ENCODE measurements around the gene TMEM132D.

TMEM132D gene

GRCh38 chr12:129660946-129661345, 242.9 kb downstream of the TMEM132D start:
- no peak for DNase-seq (ENCODE audit: low spot score)

DNA sequence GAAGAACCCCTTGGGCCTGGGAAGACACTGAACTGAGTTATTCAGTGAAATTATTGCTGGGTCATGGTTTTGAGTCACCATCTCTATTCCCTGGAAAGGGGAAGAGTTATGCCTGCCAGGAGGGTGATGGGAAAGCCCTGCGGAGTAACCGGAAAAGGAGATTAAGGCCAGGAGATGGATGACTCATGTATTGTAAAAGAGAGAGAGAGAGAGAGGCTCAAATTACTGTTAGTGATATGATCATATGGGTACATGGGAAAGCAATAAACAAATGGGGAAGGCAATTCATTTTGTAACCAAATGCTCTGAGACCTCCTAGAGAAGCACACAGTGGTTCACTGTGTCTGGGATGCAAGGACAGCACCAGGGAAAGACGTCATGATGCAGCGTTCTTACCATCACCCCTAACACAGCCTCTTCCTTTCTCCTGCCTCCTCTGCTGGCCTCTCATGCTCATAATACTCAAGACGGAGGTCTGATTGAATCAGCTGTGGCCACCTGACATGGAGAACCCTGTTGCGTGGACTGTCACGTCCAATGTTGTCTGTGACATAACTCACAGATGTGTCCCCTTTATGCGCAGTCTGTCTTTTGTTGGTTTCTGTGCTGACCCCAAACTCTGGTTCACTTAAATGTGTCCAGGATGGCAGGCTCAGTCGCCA, 243.7 kb downstream of the TMEM132D start:
- DNase-seq (ENCODE audit: low spot score): no peak

DNA sequence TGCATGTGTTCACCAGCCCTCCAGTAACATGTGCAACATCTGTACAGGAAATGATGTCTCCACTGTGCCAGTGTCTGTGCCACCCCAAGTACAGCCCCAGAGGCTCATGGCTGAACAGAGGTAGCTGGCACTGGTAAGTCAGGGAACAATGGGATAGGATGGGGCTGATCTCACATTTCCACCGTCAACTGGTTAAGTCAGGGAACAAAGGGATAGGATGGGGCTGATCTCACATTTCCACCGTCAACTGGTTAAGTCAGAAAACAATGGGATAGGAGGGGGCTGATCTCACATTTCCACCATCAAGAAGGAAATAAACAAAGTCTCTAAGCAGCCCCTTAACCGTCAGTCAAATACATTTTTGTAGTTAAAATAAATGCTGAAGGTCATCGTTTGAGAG, 246.6 kb downstream of the TMEM132D start:
- DNase-seq (ENCODE audit: low spot score): no peak

DNA sequence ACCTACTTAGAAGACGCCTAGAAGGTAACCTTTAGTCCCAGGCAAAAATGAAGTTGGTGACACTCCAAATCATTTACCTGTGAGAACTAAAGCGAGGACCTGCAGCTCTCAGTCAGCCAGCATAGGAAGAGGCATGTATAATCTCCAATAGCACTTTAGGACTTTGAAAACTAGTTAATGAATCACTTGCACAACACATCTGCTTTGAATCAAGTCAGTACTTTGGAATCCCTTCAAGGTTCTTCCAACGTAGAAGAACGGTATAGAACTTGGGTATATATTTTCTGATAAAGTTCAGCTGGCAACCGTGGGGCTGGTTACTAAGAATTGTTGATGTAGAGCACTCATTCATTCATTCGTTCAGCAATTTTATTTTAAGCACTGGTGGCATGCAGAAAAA, 251.9 kb downstream of the TMEM132D start:
- DNase-seq (ENCODE audit: low spot score): no peak

DNA sequence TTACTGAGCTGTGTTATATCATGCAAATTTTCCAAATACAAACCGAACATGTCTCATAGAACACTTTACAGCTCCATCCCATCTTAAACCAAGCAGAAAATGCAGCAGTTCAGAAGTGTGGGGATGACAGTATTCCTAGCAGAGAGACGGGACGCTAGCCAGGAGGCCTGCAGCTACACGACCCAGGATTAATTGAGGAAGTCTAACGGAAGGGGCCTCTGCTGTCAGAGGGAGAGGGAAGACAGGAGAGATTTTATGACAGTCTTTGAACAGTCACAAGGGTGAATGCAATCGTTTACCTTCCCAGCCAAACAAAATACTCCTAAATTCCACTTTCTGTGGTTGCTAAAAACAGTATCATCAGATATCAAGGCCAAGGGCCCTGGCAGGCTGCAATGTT, 261.9 kb downstream of the TMEM132D start:
- DNase-seq (ENCODE audit: low spot score): peak; percentile 0

DNA sequence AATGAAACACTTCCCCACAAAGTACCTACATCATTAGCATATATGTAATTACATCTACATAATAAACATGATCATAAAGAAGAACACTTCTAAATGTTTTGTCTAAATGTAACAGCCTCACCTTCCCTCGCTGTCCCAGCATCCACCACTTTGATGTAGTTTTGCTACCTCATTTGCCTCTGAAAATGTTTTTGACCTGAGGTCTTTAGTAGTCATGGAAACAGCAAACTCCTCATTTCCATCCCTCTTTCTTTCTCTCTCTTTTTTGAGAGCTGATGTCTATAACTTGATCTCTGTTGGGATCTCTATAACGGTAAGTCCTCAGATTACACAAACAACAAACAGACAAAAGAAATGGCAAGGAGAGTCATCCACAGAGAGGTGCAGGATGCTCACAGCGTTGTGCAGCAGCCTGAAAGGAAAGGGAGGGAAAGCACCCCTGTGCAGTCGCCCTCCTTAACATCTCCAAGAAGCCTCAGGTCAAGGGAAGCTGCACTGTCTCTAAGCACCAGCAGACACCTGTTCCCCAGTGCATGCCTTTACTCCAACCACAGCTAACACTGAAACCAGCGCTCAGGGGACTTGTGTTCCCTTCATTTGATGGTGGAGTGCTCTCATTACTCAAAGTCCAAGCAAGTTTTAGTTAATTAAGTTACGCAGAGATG, 268.7 kb downstream of the TMEM132D start:
- DNase-seq (ENCODE audit: low spot score): no peak

- no peak for DNase-seq (ENCODE audit: low spot score)
Measured at GRCh38 chr12:129631316-129631715, 272.5 kb downstream of the TMEM132D start.

DNA sequence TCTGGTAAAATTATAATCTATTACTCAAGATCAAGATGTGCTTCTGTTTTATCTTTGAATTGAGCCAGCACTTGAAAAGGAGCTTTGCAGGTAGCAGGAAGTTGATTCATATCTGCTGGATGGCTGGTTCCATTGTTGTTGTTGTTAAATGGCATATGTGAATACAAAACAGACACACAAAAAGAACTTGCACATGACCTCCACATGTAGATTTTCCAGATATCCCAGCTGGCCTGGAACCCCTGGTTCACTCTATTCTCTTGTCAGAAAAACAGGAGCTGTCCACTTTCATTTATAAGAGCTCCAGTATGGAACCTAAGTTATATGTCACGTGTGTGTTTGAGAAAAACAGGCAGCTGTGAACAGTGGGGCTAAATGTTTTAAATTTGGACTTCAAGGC, 273.9 kb downstream of the TMEM132D start:
- no peak for DNase-seq (ENCODE audit: low spot score)

GRCh38 chr12:129622566-129622965, 281.3 kb downstream of the TMEM132D start:
- no peak for DNase-seq (ENCODE audit: low spot score)

- DNase-seq (ENCODE audit: low spot score): no peak
Measured at GRCh38 chr12:129619271-129619670, 284.6 kb downstream of the TMEM132D start.

GRCh38 chr12:129617849-129618248, 286.0 kb downstream of the TMEM132D start:
- DNase-seq (ENCODE audit: low spot score): no peak

GRCh38 chr12:129615001-129615400, 288.8 kb downstream of the TMEM132D start:
- no peak for DNase-seq (ENCODE audit: low spot score)

- no peak for DNase-seq (ENCODE audit: low spot score)
Measured at GRCh38 chr12:129614221-129614885, 289.5 kb downstream of the TMEM132D start.

DNA sequence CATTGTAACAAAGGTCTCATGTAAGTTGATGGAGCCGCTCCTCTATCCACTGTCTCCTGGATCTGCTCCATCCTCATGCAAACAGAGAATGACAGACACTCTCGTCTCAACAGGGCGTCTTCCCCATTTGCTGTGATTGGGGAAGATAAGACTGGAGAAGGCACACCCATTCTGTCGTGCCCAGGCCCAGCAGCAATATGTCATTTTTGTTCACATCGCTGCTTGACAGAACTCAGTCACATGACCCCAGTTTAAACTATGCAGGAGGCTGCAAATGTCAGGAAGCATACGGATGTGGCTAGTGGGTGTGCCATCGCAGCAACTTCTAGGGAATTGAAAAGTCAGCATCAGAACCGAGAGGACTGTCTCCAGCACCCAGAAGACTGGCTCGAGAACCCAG, 290.5 kb downstream of the TMEM132D start:
- DNase-seq (ENCODE audit: low spot score): no peak

- no peak for DNase-seq (ENCODE audit: low spot score)
Measured at GRCh38 chr12:129610601-129611120, 293.2 kb downstream of the TMEM132D start.

GRCh38 chr12:129607756-129608155, 296.1 kb downstream of the TMEM132D start:
- DNase-seq (ENCODE audit: low spot score): no peak

GRCh38 chr12:129607301-129607700, 296.5 kb downstream of the TMEM132D start:
- DNase-seq (ENCODE audit: low spot score): no peak

DNA sequence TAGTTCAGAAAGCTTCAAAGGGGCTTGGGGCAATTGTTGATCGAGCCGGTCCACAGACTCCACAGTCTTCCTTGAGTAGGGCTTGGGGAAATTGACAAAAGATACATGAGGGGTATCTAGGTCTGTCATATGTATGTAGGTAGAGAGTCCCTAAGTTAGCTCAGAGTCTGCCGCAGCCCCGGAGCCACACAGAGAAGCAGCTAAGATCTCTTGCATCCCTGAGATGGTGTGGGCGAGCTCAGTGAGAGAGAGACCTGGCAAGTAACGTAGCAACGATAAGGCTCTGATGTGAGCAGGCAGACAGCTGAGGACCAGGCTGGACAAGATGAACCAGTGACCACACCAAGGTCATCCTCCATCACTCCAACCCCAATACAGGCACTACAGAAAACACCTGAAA, 297.6 kb downstream of the TMEM132D start:
- no peak for DNase-seq (ENCODE audit: low spot score)

DNA sequence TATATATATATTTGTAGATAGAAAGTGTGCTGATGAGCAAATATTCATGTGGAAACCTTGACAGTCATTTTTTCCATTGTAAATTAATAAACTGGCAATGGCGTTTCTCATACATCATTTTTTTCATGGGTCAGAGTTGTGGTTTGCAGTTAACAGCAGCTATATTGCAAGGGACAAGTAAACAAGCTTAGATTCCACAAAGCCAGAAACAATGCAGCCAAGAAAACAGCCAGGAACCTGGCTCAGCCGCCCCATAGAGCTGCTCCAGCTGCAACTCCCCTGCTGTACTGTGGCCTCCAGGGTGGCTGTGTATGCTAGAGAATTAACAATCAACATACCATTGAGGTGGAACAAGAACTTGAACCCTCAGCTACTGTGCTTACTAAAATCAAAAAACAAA, 298.2 kb downstream of the TMEM132D start:
- DNase-seq (ENCODE audit: low spot score): no peak

DNA sequence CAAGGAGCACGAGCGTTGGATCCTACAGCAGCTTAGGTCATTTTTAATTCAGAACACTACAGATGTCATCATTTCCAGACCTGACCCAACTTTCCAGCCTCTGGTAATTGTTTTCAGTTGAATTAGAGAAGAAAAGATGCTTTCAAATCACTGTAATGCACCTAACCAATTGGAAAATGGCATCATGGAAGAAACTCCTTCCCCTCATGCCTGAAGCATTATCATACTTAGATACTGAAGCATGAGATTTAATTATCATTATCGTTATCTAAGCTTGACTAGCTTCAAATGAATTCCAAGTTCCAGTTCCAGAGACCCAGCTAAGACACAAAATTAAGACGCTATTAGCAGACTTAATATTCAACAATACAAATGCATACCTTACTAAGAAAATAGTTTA, 299.3 kb downstream of the TMEM132D start:
- DNase-seq (ENCODE audit: low spot score): no peak

GRCh38 chr12:129599406-129599805, 304.4 kb downstream of the TMEM132D start:
- DNase-seq (ENCODE audit: low spot score): no peak

- no peak for DNase-seq (ENCODE audit: low spot score)
Measured at GRCh38 chr12:129594098-129594497, 309.7 kb downstream of the TMEM132D start.

GRCh38 chr12:129592449-129592848, 311.4 kb downstream of the TMEM132D start:
- no peak for DNase-seq (ENCODE audit: low spot score)

Data from cerebellar cortex (tissue), 1 donor.